HCT116 (cell line): Measurements from ENCODE around the gene ANKHD1. TPM values are rescaled to one million over a fixed set of nuclear protein-coding genes. Genes with fewer than 3 reads are reported as not detected.

Source experiments
- ATAC-seq: fragments of 200-7000 bp; cut with Tn5 transposase; 2 replicates; pipeline ENCODE4 v1.9.1; 2020; ENCODE audit warnings: mild to moderate bottlenecking, moderate library complexity
- BruUV-seq: library from RNA; stranded (reverse); fragments of 400-500 nt; replicated peaks from 2 replicates; lab custom pipeline; 2021; lab: Mats Ljungman, UMichigan
- CTCF ChIA-PET: fragments of 300-600 bp; sonication (Branson Sonifier 250); formaldehyde crosslinking; loops from one replicate; lab custom pipeline; 2021; ENCODE audit warnings: antibody characterized with exemption; lab: Charles Lee
- POLR2A ChIA-PET: fragments of 300-600, 350-600 bp; sonication (Branson Sonifier 250); formaldehyde crosslinking; loops from one replicate; lab custom pipeline; 2021; ENCODE audit warnings: antibody characterized with exemption; lab: Charles Lee
- RAD21 ChIA-PET, 2 experiments: fragments of 300-600 bp; sonication (Branson Sonifier 250); formaldehyde crosslinking; loops; one replicate each; lab custom pipeline; 2023; ENCODE audit warnings: low total read pairs in 2 of 2; ENCODE audit not compliant: uncharacterized antibody in 2 of 2, unreplicated experiment in 2 of 2, low non-redundant PET in 1 of 2; lab: Charles Lee
- DNase-seq: peaks from one replicate; pipeline ENCODE4 v3.0.0-alpha.2; 2010; ENCODE audit warnings: low read depth, low spot score
- H2AFZ ChIP-seq: fragments of 200-600 bp; shearing (Covaris generic), sonication (generic); 2 replicates; pipeline ENCODE4 v1.6.1; 2017; ENCODE audit warnings: low read depth, mixed run types, mixed read lengths, antibody characterized with exemption, low read length; ENCODE audit not compliant: poor library complexity, severe bottlenecking
- H3K27ac ChIP-seq: 2 replicates; pipeline ENCODE4 v1.5.1; 2012; ENCODE audit warnings: low read depth, low read length
- H3K27me3 ChIP-seq: fragments of 200-600 bp; sonication (generic); 2 replicates; pipeline ENCODE4 v1.6.1; 2016; ENCODE audit warnings: mixed run types, low read length, mixed read lengths; ENCODE audit not compliant: insufficient read depth
- H3K36me3 ChIP-seq, 2 experiments: fragments of 200-500 bp in 1 of 2; fragments of 200-600 bp in 1 of 2; sonication (Bioruptor generic) in 1 of 2; sonication (generic) in 1 of 2; 2 replicates each; pipeline versions ENCODE4 v1.5.1 to v1.6.1; 2014 to 2016; ENCODE audit warnings: low read length in 2 of 2, inconsistent platforms in 1 of 2, mixed read lengths in 1 of 2, mixed run types in 1 of 2; ENCODE audit not compliant: insufficient read depth in 2 of 2, control insufficient read depth in 1 of 2
- H3K4me1 ChIP-seq, 2 experiments: fragments of 200-600 bp in 1 of 2; sonication (generic) in 1 of 2; 2 replicates each; pipeline versions ENCODE4 v1.5.1 to v1.6.1; 2012 to 2017; ENCODE audit warnings: low read length in 2 of 2, inconsistent platforms in 1 of 2, mild to moderate bottlenecking in 1 of 2, mixed read lengths in 1 of 2, mixed run types in 1 of 2, moderate library complexity in 1 of 2; ENCODE audit not compliant: insufficient read depth in 2 of 2, control insufficient read depth in 1 of 2
- H3K4me2 ChIP-seq: fragments of 200-600 bp; sonication (generic); 2 replicates; pipeline ENCODE4 v1.6.1; 2017; ENCODE audit warnings: mixed run types, low read length, mixed read lengths
- H3K4me3 ChIP-seq, 2 experiments: fragments of 200-600 bp in 1 of 2; sonication (generic) in 1 of 2; replicated peaks in 1 of 2; 2 replicates each; pipeline ENCODE4 v1.5.1; 2011 to 2016; ENCODE audit warnings: low read length in 2 of 2, control low read depth in 1 of 2, low read depth in 1 of 2, mild to moderate bottlenecking in 1 of 2, mixed read lengths in 1 of 2, mixed run types in 1 of 2
- H3K79me2 ChIP-seq: fragments of 200-600 bp; sonication (generic); 2 replicates; pipeline ENCODE4 v1.6.1; 2017; ENCODE audit warnings: mild to moderate bottlenecking, mixed run types, low read length, moderate library complexity, mixed read lengths; ENCODE audit not compliant: insufficient read depth
- H3K9ac ChIP-seq: fragments of 200-600 bp; sonication (generic); 2 replicates; pipeline ENCODE4 v1.6.1; 2016; ENCODE audit warnings: low read length, mixed read lengths
- H3K9me2 ChIP-seq: fragments of 200-600 bp; sonication (generic), shearing (Covaris generic); 2 replicates; pipeline ENCODE4 v1.6.1; 2017; ENCODE audit warnings: mixed run types, mild to moderate bottlenecking, moderate library complexity; ENCODE audit not compliant: insufficient read depth
- H3K9me3 ChIP-seq, 2 experiments: fragments of 200-500 bp in 1 of 2; fragments of 200-600 bp in 1 of 2; sonication (Bioruptor generic) in 1 of 2; sonication (generic) in 1 of 2; 2 replicates each; pipeline ENCODE4 v1.6.1; 2014 to 2017; ENCODE audit warnings: low read length in 2 of 2, mixed read lengths in 2 of 2, inconsistent platforms in 1 of 2, low read depth in 1 of 2, mild to moderate bottlenecking in 1 of 2, mixed run types in 1 of 2, moderate library complexity in 1 of 2; ENCODE audit not compliant: control insufficient read depth in 1 of 2, insufficient read depth in 1 of 2
- H4K20me1 ChIP-seq: fragments of 200-600 bp; sonication (generic), shearing (Covaris generic); 2 replicates; pipeline ENCODE4 v1.6.1; 2017; ENCODE audit warnings: mixed run types, mild to moderate bottlenecking, moderate library complexity; ENCODE audit not compliant: insufficient read depth
- CEBPB ChIP-seq: IDR thresholded peaks from 2 replicates; pipeline ENCODE4 v1.6.1; 2012; ENCODE audit warnings: low read depth
- EGR1 ChIP-seq: IDR thresholded peaks from 2 replicates; pipeline ENCODE4 v1.6.1; 2012; ENCODE audit warnings: low read depth
- ELF1 ChIP-seq: IDR thresholded peaks from 2 replicates; pipeline ENCODE4 v1.6.1; 2012; ENCODE audit warnings: low read depth, borderline replicate concordance
- EZH2phosphoT487 ChIP-seq: fragments of 200-600 bp; IDR thresholded peaks from 2 replicates; pipeline ENCODE4 v1.6.1; 2018; ENCODE audit warnings: antibody characterized with exemption, borderline replicate concordance
- JUND ChIP-seq: IDR thresholded peaks from 2 replicates; pipeline ENCODE4 v1.6.1; 2012
- POLR2A ChIP-seq: IDR thresholded peaks from 2 replicates; pipeline ENCODE4 v1.7.0; 2011; ENCODE audit warnings: borderline replicate concordance; ENCODE audit not compliant: insufficient read depth, insufficient read length; ENCODE audit errors: extremely low read depth
- RAD21 ChIP-seq: IDR thresholded peaks from 2 replicates; pipeline ENCODE4 v1.6.1; 2012; ENCODE audit warnings: low read depth, mild to moderate bottlenecking
- SIN3A ChIP-seq: IDR thresholded peaks from 2 replicates; pipeline ENCODE4 v1.6.1; 2012; ENCODE audit warnings: low read depth
- SP1 ChIP-seq: IDR thresholded peaks from 2 replicates; pipeline ENCODE4 v1.6.1; 2012; ENCODE audit warnings: low read depth
- YY1 ChIP-seq: IDR thresholded peaks from 2 replicates; pipeline ENCODE4 v1.6.1; 2011; ENCODE audit warnings: low read length, low read depth, moderate library complexity, mild to moderate bottlenecking; ENCODE audit not compliant: insufficient replicate concordance; ENCODE audit errors: extremely low read depth
- ZBTB33 ChIP-seq: IDR thresholded peaks from 2 replicates; pipeline ENCODE4 v1.6.1; 2011; ENCODE audit warnings: mild to moderate bottlenecking, low read length, moderate library complexity; ENCODE audit not compliant: insufficient replicate concordance; ENCODE audit errors: extremely low read depth
- intact Hi-C: fragments of 100-400 bp; cut with micrococcal nuclease; formaldehyde crosslinking; loops from 2 replicates; pipeline ENCODE4 v1.10.0; 2022
- total RNA-seq: library from RNA; stranded (reverse); gene quantifications from one replicate; pipeline ENCODE4 v1.2.1, GENCODE V29; 2021; ENCODE audit not compliant: unreplicated experiment
- TF ChIP-seq, protein P1 (sequence below), 3 experiments: fragments of 200-600 bp in 1 of 3; sonication (generic) in 1 of 3; IDR thresholded peaks in 2 of 3; conservative IDR thresholded peaks in 1 of 3; 2 replicates each; pipeline ENCODE4 v1.5.1; 2012 to 2017; ENCODE audit warnings: low read depth in 2 of 3, low read length in 2 of 3, antibody characterized with exemption in 1 of 3, borderline replicate concordance in 1 of 3, control low read depth in 1 of 3, mild to moderate bottlenecking in 1 of 3, mixed read lengths in 1 of 3, mixed run types in 1 of 3, moderate library complexity in 1 of 3; ENCODE audit not compliant: insufficient read depth in 1 of 3
- TF ChIP-seq, protein P2 (sequence below): IDR thresholded peaks from 2 replicates; pipeline ENCODE4 v1.6.1; 2012
- TF ChIP-seq, protein P3 (sequence below): IDR thresholded peaks from 2 replicates; pipeline ENCODE4 v1.6.1; 2012

Gene ANKHD1
- total RNA-seq, 1 experiment from 2014 or later = 80.8 TPM

DNA sequence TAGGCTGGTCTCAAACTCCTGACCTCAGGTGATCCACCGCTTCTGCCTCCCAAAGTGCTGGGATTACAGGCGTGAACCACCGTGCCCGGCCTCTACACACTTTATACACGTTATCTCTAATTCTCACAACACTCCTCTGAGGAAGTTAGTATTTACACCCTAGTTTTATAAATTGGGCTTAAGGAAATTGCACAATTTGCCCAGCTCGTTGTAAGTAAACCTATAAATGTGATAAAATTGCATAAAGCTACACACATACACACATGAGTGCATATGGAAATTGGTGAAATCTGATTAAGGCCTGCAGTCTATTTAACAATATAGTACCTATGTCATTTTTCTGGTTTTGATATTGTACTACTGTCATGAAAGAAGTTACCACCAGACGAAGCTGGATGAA is 46.1 kb upstream of the ANKHD1 start:
- BruUV-seq = no TSS peak
- POLR2A ChIA-PET = interaction anchor here (2.2 kb wide), 1 partner anchor 9 kb away, joined by 8 read pairs; the partner anchor contains the start of gene HBEGF
- Histone ChIP-seq H3K36me3 (no peaks in the 10 kb centered on the region), H3K9me3 (no peaks in the 10 kb centered on the region), H2AFZ (no peak overlapping the region), H3K4me2 (no peak overlapping the region), H3K4me3 (no peak overlapping the region), H4K20me1 (no peaks in the 10 kb centered on the region), H3K9ac (no peak overlapping the region), H3K9me2 (no peaks in the 10 kb centered on the region), H3K4me1 (peaks cover 0 to 21% of the 10 kb centered on the region in 2 experiments; a peak in 2 of 4 replicates), H3K27me3 (no peaks in the 10 kb centered on the region), H3K79me2 (no peaks in the 10 kb centered on the region), H3K27ac (no peak overlapping the region)
- ATAC-seq = no peak
- intact Hi-C loops = loop anchor here (5.0 to 10.0 kb wide), 2 partner anchors 281 to 282 kb away; partner anchors contain the start of gene TMCO6
- RAD21 ChIA-PET = interaction anchor here in 1 of 2 experiments (1.2 kb wide), 1 partner anchor 111 kb away, joined by 3 read pairs; no protein-coding TSS in a partner anchor
- CTCF ChIA-PET = interaction anchor here (1.0 to 2.5 kb wide), 7 partner anchors 9 to 280 kb away, joined by 3 to 13 read pairs (median 5); partner anchors contain the start of gene HBEGF
- TF ChIP-seq CEBPB = no peak
- no peak for TF ChIP-seq ELF1
- TF ChIP-seq EZH2phosphoT487 = no peak
- TF ChIP-seq POLR2A = no peak
- TF ChIP-seq SP1 = no peak
- TF ChIP-seq, protein P1, sequence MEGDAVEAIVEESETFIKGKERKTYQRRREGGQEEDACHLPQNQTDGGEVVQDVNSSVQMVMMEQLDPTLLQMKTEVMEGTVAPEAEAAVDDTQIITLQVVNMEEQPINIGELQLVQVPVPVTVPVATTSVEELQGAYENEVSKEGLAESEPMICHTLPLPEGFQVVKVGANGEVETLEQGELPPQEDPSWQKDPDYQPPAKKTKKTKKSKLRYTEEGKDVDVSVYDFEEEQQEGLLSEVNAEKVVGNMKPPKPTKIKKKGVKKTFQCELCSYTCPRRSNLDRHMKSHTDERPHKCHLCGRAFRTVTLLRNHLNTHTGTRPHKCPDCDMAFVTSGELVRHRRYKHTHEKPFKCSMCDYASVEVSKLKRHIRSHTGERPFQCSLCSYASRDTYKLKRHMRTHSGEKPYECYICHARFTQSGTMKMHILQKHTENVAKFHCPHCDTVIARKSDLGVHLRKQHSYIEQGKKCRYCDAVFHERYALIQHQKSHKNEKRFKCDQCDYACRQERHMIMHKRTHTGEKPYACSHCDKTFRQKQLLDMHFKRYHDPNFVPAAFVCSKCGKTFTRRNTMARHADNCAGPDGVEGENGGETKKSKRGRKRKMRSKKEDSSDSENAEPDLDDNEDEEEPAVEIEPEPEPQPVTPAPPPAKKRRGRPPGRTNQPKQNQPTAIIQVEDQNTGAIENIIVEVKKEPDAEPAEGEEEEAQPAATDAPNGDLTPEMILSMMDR (IDR thresholded peaks at IDR 0.05 in 2 of 3, conservative IDR thresholded peaks at IDR 0.05 in 1 of 3; ENCODE audit: borderline replicate concordance in 1 of 3, insufficient read depth in 1 of 3, low read depth in 2 of 3, low read length in 2 of 3) = no peak
- TF ChIP-seq RAD21 = no peak
- TF ChIP-seq, protein P2, sequence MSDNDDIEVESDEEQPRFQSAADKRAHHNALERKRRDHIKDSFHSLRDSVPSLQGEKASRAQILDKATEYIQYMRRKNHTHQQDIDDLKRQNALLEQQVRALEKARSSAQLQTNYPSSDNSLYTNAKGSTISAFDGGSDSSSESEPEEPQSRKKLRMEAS = no peak
- TF ChIP-seq JUND = no peak
- no peak for TF ChIP-seq SIN3A
- TF ChIP-seq EGR1 = no peak
- TF ChIP-seq, protein P3, sequence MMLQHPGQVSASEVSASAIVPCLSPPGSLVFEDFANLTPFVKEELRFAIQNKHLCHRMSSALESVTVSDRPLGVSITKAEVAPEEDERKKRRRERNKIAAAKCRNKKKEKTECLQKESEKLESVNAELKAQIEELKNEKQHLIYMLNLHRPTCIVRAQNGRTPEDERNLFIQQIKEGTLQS = no peak
- TF ChIP-seq ZBTB33 = no peak
- TF ChIP-seq YY1 = no peak
- DNase-seq = no peak
